MM.1S (cell line): Measurements from ENCODE around the gene SWSAP1.

Experiments used
- CTCF ChIP-seq: fragments of 300-600 bp; sonication (generic); IDR thresholded peaks from 2 replicates; pipeline ENCODE4 v1.5.1; 2016; ENCODE audit warnings: antibody characterized with exemption, low read length, mixed read lengths
- EZH2 ChIP-seq: fragments of 300-600 bp; sonication (generic); optimal IDR thresholded peaks from 2 replicates; pipeline ENCODE3; 2017; ENCODE audit warnings: low read depth, mild to moderate bottlenecking, antibody characterized with exemption, low read length, mixed read lengths

GRCh38 chr19:11325544-11325943, 48.9 kb upstream of the SWSAP1 start:
- TF ChIP-seq CTCF (no peak), EZH2 (no peak)
